GM19395 (cell line): ENCODE results near the gene MACROD2.

Experiments used
- ATAC-seq: cut with Tn5 transposase; IDR thresholded peaks from one replicate; pipeline ENCODE4 v1.9.1; 2021; ENCODE audit warnings: mild to moderate bottlenecking, moderate library complexity; ENCODE audit not compliant: unreplicated experiment

Gene MACROD2

DNA sequence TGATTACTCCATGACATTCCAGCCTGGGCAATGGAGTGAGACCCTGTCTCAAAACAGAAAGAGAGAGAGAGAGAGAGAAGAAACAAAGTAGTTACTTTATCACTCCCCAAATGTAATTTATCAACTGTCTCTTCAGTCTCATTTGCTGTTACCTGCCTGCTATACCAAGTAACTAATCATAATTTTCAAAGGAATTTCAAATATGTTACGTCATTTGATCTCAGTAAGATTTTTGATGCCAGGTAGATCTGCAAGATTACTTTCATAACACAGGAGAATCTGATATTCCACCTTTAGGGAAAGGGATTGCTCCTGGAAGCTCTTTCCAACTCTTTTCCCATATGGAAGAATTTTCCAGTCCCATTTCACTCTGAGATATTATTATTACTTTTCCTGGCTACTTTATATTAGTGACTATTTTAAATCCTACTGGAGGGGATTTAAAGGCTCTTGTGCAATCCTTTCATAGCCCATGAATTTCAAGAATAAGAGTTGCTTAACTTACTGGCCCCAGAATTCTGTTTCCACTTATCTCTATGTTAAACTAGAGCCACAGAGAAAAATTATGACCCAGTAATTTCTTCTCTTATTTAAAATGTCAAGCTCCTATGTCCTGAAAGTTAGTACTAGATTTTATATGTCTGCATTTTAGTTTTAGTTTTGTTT lies 732.3 kb downstream of the MACROD2 start:
- ATAC-seq = no peak

DNA sequence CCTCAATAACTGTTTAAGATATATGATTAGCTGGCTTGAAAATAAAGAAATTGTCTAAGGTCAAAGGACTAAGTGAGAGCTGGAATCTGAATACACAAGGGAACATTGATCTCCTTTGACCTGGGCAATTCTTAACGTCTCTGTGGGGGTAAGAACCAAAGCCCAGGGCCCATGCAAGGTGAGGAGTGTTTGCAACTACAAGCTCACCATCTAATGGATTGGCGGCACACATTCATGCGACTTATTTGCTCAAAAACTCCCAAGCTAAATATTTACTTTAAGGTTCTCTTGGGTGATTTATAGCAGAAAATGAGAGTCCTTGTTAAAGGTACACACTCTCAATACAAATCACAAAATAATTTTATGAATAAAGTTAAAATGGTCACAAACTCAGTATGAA lies 734.1 kb downstream of the MACROD2 start:
- ATAC-seq = no peak

DNA sequence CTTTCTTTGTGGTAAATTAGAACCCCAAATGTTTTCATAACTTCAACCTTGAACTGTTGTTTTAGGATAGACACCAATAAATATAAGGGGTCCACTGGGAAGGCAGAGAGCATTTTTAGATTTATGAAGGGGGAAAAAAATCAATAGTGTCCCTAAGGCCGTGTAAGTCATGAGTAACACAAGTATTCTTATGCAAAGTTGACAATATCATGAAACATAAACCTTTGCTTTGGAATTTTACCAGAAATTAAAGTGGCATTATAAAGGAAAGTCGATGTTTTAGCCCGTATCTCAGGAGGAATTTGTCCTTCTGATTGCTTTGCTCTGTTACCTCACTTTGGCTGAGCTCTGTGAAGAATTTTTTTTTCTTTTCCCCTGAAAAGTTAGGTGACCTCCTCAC lies 737.0 kb downstream of the MACROD2 start:
- ATAC-seq = no peak

DNA sequence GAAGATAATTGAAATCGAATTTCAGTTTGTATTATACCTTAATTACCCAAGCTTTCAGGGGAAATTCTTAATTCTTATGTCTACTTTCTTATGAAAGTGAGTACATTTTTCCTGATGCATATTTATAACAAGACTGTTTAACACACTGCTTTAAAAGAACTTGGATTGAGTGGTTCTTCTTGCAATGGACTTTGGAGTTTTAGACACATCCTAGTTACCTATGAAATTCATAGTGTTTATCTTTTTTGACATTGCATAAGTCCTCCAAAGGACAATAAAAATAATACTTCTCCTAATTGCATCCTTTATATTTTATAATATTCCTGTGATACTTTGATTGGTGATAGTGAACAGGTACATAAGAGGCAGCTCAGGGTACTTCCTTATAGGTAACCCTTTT lies 737.7 kb downstream of the MACROD2 start:
- no peak for ATAC-seq

DNA sequence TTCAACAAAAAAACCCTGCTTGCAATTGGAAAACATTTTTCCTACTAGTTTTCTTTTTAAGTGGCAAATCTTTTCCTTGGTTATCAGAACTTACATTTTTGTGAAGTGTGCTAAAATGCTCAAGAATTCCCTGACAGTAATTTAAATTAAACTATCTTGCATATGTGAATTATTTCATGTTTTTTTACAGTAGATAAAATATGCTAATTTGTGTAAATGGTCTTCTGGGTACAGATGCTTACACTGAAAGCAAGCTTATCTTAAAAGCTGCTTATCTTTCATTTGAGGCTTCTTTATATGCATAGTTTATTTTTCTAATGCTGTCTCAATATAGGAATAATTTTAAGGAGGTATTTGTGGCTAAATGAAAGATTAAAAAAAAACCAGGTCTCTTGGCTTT lies 745.1 kb downstream of the MACROD2 start:
- ATAC-seq = no peak

DNA sequence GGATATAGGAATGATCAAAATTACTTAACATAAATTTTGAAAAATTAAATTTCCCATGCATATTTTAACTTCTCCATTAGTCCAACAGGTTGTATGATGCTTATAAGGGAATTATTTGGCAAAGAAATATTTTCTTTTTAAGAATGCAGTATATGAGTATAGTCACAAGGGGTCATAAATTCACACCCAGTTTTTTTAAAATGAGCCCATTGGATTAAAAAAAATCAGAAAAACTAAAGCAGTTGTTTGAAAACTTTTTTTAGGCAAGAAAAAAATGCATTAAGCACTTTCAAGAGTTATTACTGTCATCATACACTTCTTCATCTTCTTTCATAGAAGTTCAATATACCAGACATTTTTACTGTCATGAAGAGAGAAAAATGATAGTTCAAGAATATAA lies 746.3 kb downstream of the MACROD2 start:
- ATAC-seq = no peak

DNA sequence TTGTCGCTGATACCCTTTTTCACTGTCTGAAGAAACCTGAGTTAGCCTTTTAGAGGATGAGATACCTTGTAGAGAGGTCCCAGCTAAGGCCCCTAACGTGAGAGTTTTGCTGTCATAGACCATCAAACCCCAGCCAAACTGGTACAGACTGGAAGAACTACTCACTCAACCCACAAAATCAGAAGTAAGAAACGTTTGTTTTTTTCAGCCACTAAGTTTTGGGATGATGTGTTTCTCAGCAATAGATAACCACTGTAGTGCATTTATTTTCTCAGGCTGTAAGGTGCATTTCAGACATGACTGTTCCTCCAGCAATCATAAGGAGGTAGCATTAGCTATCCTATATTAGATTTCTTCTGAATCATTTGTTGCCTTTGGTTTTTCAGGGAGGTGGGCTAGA lies 749.4 kb downstream of the MACROD2 start:
- peak; percentile 86 for ATAC-seq

DNA sequence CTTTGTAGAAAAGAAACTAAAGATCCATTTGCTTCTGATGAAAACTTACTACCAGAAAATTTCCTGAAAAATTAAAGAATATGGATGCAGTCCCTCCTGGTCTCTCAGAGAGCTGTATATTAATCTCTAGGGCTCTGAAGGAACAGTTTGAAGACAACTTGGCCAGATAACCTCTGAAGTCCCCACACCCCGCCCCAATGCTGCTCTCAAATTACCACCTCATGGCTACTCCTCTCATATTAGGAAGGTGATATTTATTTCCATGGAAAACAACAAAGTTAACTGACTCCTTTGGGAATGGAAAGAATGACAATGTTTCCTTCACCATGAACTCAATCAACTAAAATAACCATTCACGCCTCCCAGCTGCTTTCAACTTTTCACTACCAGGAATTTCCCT lies 750.5 kb downstream of the MACROD2 start:
- no peak for ATAC-seq

DNA sequence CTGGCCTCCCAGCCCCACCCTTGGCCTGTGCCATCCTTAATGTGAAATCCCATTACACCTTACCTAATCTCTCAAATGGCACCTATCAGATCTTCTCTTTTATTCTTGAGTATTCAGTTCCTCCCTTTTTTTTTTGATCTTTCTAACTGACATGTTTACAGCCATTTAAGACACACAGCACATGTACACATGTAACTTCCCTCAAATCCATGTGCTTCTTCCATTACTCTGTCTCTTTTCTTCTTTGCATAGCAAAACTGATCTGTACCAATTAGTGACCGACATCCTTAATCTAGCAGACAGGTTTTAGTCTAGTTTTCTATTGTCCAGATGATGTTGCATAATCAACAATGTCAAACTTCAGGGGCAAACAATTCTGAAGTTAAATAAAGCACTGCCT lies 755.9 kb downstream of the MACROD2 start:
- no peak for ATAC-seq

DNA sequence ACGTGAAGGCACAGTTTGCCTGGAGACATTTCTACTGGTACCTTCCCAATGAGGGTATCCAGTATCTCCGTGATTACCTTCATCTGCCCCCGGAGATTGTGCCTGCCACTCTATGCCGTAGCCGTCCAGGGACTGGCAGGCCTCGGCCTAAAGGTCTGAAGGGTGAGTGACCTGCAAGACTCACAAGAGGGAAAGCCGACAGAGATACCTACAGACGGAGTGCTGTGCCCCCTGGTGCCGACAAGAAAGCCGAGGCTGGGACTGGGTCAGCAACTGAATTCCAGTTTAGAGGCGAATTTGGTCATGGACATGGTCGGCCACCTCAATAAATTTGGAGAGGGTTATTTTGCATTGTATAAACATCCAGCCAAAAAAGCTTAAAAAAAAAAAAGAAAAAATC lies 762.4 kb downstream of the MACROD2 start:
- ATAC-seq = no peak

DNA sequence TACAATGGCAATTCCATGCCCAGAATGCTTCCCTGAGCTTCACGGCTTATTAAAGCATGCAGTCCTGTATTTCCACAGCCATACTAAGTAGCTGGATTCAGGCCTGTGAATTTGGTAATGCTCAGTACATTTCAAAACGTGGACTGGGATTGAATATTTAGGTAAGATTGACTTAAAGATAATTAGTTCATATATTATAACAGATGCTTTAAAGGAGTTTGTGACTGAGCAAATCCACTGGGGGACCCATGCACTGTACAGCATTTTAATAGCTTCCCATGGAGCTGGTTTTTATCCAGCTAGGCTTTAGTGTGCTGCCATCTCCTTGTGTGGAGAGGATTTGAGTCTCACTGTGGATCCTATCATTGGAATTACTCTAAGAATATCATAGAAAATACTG lies 763.0 kb downstream of the MACROD2 start:
- ATAC-seq = no peak

DNA sequence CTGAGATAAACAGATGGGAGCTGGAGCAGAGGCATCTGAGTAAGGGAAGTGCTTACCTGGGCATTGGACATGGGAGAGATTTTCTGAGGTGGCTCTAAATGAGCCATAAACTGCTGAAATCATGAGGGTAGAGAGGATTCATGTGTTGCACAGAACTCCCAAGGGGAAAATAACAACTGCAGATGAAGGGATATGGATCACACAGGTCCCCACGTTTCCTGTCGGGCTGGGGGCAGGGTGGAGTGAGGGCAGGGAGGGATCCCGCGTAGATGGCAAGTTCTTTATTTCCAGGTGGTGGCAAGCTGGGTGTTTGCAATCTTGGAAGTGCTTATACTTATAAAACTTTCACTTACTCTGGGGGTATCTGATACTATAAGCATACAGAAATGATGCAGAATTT lies 764.7 kb downstream of the MACROD2 start:
- no peak for ATAC-seq

DNA sequence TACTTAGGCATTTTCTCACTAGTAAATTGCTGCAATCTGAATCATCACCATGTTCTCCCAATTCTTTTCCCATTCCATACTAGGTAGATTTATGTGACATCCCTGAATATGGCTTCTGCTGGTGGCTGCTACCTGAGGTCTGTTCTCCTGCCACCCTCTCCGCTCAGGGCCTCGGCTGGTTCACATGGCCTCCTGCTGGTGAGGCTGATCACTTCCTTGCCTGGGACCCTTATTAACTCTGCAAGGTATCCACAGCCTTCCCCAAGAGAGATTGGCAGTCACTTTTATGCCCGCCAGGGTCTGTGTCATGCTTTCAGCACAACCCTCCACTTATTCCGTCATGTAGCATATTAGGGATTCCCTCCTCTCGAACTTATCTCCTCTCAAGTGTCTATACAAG lies 766.6 kb downstream of the MACROD2 start:
- ATAC-seq = no peak

DNA sequence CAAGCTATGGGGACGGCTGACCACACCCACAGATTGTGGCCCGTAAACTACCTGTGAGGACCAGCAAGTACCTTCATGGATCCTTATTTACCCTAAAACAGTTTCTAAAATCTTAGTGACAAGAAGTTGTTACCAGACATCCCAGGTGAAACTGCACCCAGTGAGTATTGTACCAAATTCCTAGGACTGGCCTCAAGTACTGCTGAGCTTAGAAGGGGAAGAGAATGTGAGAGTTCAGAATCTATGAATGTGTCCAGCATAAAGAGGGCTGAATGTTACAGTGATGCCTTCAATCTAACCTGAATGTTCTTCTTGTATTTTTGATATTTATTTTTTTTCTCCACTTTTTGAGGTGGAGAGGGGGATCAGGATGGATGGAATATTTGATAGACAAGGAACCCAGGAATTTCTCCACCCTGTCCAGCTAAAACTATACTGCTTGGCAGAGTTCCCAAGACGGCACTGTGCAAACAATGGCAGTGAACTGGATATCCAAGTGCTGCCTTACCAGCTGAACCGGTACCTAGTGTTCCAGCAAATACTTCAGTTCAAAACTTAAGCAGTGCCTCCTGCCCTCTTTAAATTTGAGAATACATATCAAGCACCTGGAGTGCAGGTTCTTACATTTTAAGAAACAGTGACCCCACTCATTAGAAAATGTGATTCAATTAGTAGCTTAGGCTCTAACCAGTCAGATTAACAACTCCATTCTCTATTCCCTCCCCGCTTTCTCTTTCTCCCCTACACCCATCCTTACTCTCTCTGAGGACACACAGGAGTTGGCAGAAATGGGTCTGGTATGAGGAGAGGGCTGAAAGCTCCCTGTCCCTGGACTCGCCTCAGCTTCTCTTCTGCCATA lies 769.4 kb downstream of the MACROD2 start:
- ATAC-seq = no peak

DNA sequence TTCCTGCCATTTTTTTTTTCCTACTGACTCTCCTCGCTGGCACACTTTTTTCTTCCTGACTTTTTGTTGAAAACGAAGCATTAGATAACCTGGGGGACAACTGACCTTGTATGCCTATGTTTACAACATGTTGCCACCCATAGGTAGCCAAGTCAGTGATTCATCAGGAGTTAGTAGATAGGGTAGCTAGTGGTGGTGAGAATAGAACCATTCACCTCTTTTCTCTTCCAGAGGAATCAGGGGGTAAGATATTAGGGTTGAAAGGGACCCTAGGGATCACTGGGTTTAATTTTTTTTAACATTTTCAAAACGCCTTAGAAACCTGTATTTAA lies 770.0 kb downstream of the MACROD2 start:
- no peak for ATAC-seq

DNA sequence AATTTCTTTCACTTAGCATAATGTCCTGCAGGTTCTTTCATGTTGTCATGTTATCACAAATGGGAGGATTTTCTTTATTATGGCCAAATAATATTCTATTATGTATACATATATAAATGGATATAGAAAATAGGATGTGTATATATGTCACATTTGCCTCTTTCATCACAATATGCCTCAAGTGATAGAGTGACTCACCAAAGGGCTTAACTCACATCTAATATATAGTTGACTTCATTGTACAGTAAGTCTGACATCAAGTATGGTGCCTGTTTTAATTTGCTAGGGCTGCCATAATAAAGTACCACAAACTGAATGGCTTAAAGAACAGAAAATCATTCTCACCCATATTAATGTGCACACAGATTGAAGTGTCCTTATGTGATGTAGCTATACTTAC lies 778.2 kb downstream of the MACROD2 start:
- ATAC-seq = no peak

DNA sequence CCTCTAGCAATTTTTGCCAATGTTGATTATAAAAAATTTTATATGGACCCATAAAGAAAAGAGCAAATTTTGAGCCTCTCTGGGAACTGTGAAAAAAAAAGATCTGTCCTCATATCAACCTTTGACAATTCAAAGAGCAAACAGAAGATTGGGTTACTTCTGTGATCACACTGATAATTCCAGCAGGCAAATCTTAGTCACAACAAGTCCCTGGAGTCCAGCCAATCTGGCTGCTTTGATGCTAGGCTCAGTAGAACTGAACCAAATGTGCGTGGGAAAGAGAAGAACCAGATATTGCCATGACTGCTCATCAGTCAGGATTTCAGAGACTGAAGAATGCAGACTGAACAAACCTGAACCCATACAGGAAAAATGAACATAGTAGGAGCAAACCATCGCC lies 780.5 kb downstream of the MACROD2 start:
- ATAC-seq = no peak

DNA sequence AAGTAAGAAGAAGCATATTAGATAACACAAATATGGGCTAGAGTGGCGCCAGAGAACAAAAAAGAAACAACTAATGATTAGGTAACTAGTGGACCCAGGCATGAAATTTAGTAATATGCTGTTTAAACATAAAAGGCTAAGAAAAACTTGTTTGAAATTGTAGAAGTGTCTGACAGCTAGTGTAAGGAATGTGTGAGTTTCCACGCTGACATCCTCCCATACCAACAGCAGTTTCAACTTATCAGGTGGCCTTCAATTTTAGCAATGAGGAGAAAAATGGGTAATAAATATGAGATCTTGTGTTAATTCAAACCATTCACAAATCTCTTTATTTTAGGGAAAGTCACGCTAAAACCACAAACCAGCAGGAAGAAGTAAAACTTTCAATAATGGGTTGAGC lies 782.3 kb downstream of the MACROD2 start:
- ATAC-seq = no peak

DNA sequence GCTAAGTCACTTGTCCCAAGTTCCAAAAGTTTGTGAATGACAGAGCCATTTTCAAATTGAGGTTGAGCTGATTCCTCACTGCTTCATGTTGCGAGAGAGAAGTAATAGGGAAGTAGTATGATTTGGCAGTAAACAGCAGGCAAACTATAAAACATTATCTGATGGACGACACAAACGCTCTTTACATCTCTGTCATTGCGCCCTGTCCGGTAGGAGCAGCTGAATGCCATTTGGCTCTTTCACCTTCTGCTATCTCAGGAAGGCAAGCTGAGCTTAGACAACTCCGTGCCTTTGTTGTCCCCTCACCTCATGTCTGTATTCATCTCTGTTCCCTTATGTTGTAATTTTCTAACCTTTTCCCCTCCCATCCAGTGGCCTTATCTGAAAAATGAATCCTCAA lies 782.8 kb downstream of the MACROD2 start:
- ATAC-seq = no peak

DNA sequence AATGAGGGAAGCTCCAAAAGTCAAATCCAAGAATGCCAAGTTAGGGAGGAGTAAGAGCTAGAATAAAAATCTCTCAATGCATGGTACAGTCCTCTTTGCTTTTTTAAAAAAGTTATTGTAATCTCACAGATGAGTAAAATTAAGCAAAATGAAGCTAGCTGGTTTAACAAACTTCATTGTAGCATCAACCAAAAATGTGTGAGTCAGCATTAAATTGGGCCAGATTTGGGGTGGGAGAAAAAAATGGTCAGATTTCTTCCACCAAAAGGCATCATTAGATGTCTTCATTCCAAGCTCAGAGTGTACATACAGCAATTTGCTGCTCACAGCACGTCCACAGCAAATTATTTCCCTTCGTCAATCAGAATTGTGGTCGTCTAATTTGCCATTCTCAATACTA lies 783.6 kb downstream of the MACROD2 start:
- no peak for ATAC-seq

DNA sequence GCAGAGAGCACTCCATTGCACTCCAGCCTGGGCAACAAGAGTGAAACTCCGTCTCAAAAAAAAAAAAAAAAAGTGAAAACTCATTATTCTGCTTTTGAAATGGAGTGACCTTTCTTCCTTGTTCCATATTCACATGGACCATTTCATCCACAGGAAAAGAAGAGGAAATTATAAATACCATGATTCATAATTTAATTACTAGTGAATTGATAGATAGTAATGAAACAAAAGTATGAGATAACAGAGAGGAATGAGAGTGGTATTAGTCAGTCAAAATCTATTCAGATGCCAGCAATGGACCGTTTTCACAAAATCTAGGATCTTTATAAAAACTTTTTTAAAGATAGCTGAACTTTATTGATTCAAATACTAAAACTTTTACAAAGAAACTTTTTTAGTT lies 785.2 kb downstream of the MACROD2 start:
- ATAC-seq = no peak

DNA sequence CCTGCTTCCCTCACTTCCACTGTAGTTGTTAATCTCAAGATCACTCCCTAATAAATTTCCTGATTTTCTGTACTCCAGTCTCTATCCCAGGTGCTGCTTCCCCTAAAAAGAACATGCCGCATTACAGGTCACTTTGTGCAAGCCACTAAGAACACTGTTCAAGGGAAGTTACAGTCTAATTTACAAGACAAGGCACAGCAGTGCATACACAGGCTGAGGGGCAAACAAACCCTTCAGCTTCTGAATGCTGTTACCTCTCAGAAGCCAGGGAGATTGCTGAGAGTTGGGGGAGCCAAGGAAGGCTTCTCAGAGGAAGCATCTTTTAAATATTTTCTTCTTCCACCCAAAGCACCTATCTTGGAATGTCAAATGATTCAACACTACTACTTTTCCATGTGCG lies 787.4 kb downstream of the MACROD2 start:
- ATAC-seq = no peak

DNA sequence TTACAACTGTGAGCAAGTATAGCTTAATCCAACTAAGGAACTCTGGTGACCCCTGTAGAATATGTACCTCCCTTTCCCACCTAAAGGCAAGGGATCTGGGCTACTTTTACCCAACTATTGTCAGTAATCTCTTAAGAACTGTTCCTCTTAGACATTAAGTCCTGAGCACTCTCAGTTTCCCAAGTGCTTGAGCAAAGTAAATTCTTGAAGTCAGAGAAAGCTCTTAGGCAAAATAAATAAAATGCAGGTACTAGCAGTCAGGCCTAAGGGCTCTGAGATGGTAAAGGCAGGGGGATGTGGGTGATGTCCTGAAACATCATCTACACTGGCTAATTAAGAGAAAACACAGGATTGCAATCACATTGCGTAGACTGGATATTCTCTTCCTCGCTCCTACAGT lies 788.5 kb downstream of the MACROD2 start:
- ATAC-seq = no peak
